Coronary artery (tissue), 2 donors: ENCODE measurements around the gene CACNA2D3.
"Not testable (repeated sequence)": the region's sequence is repeated elsewhere in the genome, so short reads cannot be mapped to it uniquely, and the experiment has no call there.

Experiments used
- DNase-seq: peaks from one replicate; pipeline ENCODE4 v3.0.0-alpha.2; 2017; ENCODE audit warnings: low spot score
- H3K27ac ChIP-seq, 2 donors: fragments of 200-600 bp; sonication (generic); one replicate each; pipeline ENCODE4 v1.5.1; 2016 to 2019
- H3K4me3 ChIP-seq: fragments of 200-600 bp; sonication (generic); 2 replicates; pipeline ENCODE4 v1.5.1; 2016; ENCODE audit warnings: mild to moderate bottlenecking, moderate library complexity
- TF ChIP-seq, protein P1 (sequence below): fragments of 200-600 bp; sonication (generic); IDR thresholded peaks from one replicate; pipeline ENCODE4 v1.5.1; 2019; ENCODE audit warnings: antibody characterized with exemption

The CACNA2D3 gene

DNA sequence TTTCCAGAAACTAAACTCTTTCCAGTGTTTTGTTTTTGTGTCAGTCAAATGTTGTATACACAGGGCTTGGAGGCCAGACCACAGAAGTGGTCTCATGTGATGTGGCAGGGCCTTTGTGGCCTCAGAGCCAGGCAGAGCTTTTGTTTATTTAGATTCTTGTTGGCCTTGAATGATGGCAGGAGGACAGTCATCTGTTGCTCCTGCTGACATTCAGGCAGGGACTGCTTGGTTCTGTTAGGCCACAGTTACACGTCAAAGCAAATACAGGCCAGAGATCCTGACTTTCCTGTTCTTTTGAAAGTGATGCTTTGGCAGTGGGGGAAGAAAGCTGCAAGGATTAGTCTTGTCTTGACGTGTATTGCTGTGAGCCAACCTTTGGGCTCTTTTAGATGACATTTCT lies 325.1 kb downstream of the CACNA2D3 start:
- TF ChIP-seq, protein P1, sequence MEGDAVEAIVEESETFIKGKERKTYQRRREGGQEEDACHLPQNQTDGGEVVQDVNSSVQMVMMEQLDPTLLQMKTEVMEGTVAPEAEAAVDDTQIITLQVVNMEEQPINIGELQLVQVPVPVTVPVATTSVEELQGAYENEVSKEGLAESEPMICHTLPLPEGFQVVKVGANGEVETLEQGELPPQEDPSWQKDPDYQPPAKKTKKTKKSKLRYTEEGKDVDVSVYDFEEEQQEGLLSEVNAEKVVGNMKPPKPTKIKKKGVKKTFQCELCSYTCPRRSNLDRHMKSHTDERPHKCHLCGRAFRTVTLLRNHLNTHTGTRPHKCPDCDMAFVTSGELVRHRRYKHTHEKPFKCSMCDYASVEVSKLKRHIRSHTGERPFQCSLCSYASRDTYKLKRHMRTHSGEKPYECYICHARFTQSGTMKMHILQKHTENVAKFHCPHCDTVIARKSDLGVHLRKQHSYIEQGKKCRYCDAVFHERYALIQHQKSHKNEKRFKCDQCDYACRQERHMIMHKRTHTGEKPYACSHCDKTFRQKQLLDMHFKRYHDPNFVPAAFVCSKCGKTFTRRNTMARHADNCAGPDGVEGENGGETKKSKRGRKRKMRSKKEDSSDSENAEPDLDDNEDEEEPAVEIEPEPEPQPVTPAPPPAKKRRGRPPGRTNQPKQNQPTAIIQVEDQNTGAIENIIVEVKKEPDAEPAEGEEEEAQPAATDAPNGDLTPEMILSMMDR, result no peak
- DNase-seq, result no peak
- H3K27ac ChIP-seq, result no peak overlapping the region
- no peak overlapping the region for H3K4me3 ChIP-seq

DNA sequence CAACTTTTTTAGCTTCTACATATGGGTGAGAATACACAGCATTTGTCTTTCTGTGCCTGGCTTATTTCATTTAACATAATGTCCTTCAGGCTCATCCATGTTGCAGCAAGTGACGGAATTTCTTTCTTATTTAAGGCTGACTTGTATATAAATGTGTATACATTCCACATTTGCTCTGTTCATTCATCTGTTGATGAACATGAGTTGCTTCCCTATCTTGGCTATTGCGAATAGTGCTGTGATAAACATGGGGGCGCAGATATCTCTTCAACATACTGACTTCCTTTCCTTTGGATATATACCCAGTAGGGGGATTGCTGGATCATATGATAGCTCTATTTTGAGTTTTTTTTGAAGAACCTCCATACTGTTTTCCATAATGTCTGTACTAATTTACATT lies 332.5 kb downstream of the CACNA2D3 start:
- TF ChIP-seq, protein P1, result no peak
- DNase-seq, result no peak
- Histone ChIP-seq H3K27ac (no peak overlapping the region), H3K4me3 (no peak overlapping the region)

DNA sequence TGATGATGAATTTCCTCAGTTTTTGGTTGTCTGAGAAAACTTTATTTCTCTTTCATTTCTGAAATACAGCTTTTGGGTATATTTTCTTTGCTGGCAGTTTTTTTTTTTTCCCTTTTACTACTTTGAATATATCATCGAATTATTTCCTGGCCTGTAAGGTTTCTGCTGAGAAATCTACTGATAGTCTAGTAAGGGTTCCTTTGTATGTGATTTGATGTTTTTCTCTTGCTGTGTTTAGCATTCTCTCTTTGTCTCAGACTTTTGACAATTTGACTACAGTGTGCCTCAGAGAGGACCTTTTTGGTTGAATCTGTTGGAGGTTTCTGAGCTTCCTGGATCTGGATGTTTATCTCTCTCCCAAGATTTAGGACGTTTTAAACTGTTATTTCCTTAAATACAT lies 336.0 kb downstream of the CACNA2D3 start:
- Histone ChIP-seq H3K27ac (no peak overlapping the region), H3K4me3 (no peak overlapping the region)
- TF ChIP-seq, protein P1, result no peak
- DNase-seq, result no peak

DNA sequence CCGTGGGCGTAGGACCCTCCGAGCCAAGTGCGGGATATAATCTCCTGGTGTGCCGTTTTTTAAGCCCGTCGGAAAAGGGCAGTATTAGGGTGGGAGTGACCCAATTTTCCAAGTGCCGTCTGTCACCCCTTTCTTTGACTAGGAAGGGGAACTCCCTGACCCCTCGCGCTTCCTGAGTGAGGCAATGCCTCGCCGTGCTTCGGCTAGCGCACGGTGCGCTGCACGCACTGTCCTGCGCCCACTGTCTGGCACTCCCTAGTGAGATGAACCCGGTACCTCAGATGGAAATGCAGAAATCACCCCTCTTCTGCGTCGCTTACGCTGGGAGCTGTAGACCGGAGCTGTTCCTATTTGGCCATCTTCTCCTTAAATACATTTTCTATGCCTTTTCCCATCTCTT lies 342.2 kb downstream of the CACNA2D3 start:
- not testable (repeated sequence) for H3K27ac ChIP-seq, H3K4me3 ChIP-seq, DNase-seq

DNA sequence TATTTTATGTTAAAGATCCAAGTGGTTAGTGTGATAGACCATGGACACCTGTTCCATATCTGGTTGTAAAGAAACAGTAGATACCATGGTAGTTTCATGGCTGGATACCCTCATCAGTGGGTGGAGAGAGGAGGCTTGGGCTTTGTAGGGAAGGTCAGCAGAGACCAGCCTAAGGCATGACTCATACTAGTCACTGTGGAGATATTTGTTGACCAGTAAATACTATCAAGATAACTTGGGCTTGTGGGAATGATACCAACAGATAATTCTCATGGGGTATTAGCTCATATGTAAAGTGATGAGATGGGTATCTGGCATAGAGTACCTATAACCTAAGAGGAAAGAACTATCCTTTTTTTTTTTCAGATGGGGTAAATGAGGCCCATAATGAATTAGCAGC lies 354.5 kb downstream of the CACNA2D3 start:
- Histone ChIP-seq H3K27ac (no peak overlapping the region), H3K4me3 (no peak overlapping the region)
- DNase-seq, result no peak
- TF ChIP-seq, protein P1, result no peak

DNA sequence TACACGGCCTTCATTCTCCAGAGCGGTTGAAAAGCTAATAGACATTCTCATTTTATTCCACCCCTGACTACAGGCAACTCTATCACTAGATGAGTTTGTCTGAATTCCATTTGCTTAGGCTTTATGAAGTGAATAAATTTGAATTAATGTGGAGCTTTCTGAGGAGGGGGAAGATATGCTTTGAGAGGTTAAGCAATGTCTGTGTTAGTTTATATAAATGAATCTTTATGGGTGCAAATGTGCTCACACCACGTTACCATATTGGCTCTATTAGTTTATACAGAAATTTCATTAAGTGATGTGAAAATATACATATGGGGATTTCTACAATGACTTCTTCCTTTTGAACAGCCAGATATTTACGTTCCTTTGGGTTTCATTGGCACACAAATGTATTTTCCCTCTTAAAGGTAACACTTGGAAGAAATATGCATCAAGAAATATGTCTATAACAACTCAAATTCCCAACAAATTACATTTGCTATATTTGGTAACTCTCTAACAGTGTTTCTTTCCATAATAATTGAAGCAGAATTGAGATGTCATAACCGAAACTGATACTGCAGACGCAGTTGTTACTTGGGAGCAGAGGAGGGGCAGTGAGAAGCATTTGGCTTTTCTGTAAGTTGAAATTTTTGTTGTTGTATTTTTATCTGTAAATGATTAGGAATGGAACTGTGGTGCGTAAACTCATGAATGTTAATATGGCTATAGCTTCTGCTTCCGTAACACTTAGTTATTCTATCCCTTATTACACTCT lies 359.4 kb downstream of the CACNA2D3 start:
- TF ChIP-seq, protein P1, result no peak
- Histone ChIP-seq H3K27ac (no peak overlapping the region), H3K4me3 (no peak overlapping the region)
- no peak for DNase-seq

DNA sequence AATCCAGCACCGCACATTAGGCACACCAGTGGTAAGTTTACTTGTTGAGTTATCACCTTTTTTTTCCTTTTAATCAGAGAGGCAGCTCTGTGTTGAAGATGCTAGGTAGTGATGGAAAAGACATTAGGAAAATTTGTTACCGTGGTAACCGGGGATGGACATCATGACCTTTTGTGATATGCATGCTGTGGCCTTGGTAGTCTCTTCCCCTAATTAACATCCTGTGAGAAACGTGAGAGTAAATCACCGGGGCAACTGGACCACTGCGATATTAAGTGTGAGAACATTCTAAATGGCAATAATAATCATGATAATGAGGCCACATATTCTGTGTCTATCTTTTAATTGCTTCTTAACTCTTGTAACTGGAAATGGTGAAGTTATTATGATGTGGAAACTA lies 362.0 kb downstream of the CACNA2D3 start:
- Histone ChIP-seq H3K4me3 (no peak overlapping the region), H3K27ac (no peak overlapping the region)
- no peak for DNase-seq
- TF ChIP-seq, protein P1, result no peak
